Kasumi-1 (cell line): ENCODE measurements around the gene PLCH1.

Experiments used
- DNase-seq, 2 experiments: peaks; one replicate each; lab custom pipeline; 2025; lab: John Stamatoyannopoulos, UW

The PLCH1 gene

GRCh38 chr3:155746703-155747102 lies 1.8 kb upstream of the PLCH1 start:
- DNase-seq = no peak

- DNase-seq = no peak
These were observed 1.1 kb upstream of the PLCH1 start for GRCh38 chr3:155745795-155746550.

- DNase-seq = peak; percentile 8 to 16
These were observed 753 bp downstream of the PLCH1 start for GRCh38 chr3:155744010-155744625.

- no peak for DNase-seq
These were observed 1.3 kb downstream of the PLCH1 start for GRCh38 chr3:155743606-155744005.

GRCh38 chr3:155742349-155742965 lies 2.4 kb downstream of the PLCH1 start:
- DNase-seq = no peak

- no peak for DNase-seq
These were observed 3.3 kb downstream of the PLCH1 start for GRCh38 chr3:155741603-155742002.

GRCh38 chr3:155741101-155741500 lies 3.8 kb downstream of the PLCH1 start:
- no peak for DNase-seq

GRCh38 chr3:155739154-155739553 lies 5.7 kb downstream of the PLCH1 start:
- peak; percentile 17 to 35 for DNase-seq

- DNase-seq = no peak
These were observed 6.2 kb downstream of the PLCH1 start for GRCh38 chr3:155738580-155739076.

- peak; percentile 56 to 59 for DNase-seq
These were observed 6.9 kb downstream of the PLCH1 start for GRCh38 chr3:155737844-155738460.

GRCh38 chr3:155736381-155736780 lies 8.5 kb downstream of the PLCH1 start:
- DNase-seq = no peak

GRCh38 chr3:155730843-155731242 lies 14.0 kb downstream of the PLCH1 start:
- no peak for DNase-seq

GRCh38 chr3:155727836-155728235 lies 17.0 kb downstream of the PLCH1 start:
- DNase-seq = no peak

- DNase-seq = no peak
These were observed 30.6 kb downstream of the PLCH1 start for GRCh38 chr3:155714295-155714718.

GRCh38 chr3:155712008-155712407 lies 32.9 kb downstream of the PLCH1 start:
- DNase-seq = no peak

- no peak for DNase-seq
These were observed 39.9 kb downstream of the PLCH1 start for GRCh38 chr3:155704771-155705559.

- no peak for DNase-seq
These were observed 40.8 kb downstream of the PLCH1 start for GRCh38 chr3:155704061-155704460.

GRCh38 chr3:155702745-155703591 lies 41.9 kb downstream of the PLCH1 start:
- DNase-seq = no peak

GRCh38 chr3:155701882-155702465 lies 42.9 kb downstream of the PLCH1 start:
- peak; percentile 85 to 92 for DNase-seq

- DNase-seq = no peak
These were observed 47.3 kb downstream of the PLCH1 start for GRCh38 chr3:155697542-155697941.
